GM23338 (cell line): ENCODE measurements around the gene RTL10. TPM values are rescaled to one million over a fixed set of nuclear protein-coding genes. Genes with fewer than 3 reads are reported as not detected.

Source experiments
- ATAC-seq: fragments of 200-7000 bp; cut with Tn5 transposase; 3 replicates; pipeline ENCODE4 v1.9.1; 2020
- DNase-seq: peaks from one replicate; pipeline ENCODE4 v3.0.0-alpha.2; 2015; ENCODE audit warnings: low spot score
- H2AFZ ChIP-seq: fragments of 200-600 bp; sonication (generic); 2 replicates; pipeline ENCODE4 v1.8.0; 2016; ENCODE audit warnings: antibody characterized with exemption, mild to moderate bottlenecking, moderate library complexity
- H3F3A ChIP-seq: fragments of 200-600 bp; sonication (generic); replicated peaks from 2 replicates; pipeline ENCODE4 v1.8.0; 2017; ENCODE audit warnings: antibody characterized with exemption, mixed run types, low read depth
- H3K27ac ChIP-seq: fragments of 200-600 bp; sonication (generic); 2 replicates; pipeline ENCODE4 v1.6.1; 2016; ENCODE audit warnings: low read depth
- H3K27me3 ChIP-seq: fragments of 200-600 bp; sonication (generic); 2 replicates; pipeline ENCODE4 v1.8.0; 2016; ENCODE audit warnings: mild to moderate bottlenecking, mixed run types, moderate library complexity; ENCODE audit not compliant: insufficient read depth
- H3K36me3 ChIP-seq: fragments of 200-600 bp; sonication (generic); 2 replicates; pipeline ENCODE4 v1.8.0; 2016; ENCODE audit warnings: mild to moderate bottlenecking; ENCODE audit not compliant: insufficient read depth
- H3K4me1 ChIP-seq: fragments of 200-600 bp; sonication (generic); 2 replicates; pipeline ENCODE4 v1.8.0; 2016; ENCODE audit warnings: mild to moderate bottlenecking, moderate library complexity; ENCODE audit not compliant: insufficient read depth
- H3K4me2 ChIP-seq: fragments of 200-600 bp; sonication (generic); 2 replicates; pipeline ENCODE4 v1.7.1; 2017; ENCODE audit warnings: mixed run types
- H3K4me3 ChIP-seq: fragments of 200-600 bp; sonication (generic); 2 replicates; pipeline ENCODE4 v1.6.1; 2016; ENCODE audit warnings: mixed run types
- H3K79me2 ChIP-seq: fragments of 200-600 bp; sonication (generic); replicated peaks from 2 replicates; pipeline ENCODE4 v1.8.0; 2017; ENCODE audit warnings: mild to moderate bottlenecking; ENCODE audit not compliant: insufficient read depth
- H3K9me2 ChIP-seq: fragments of 200-600 bp; sonication (generic); 2 replicates; pipeline ENCODE4 v1.8.0; 2017; ENCODE audit not compliant: insufficient read depth
- H4K20me1 ChIP-seq: fragments of 200-600 bp; sonication (generic); replicated peaks from 2 replicates; pipeline ENCODE4 v1.8.0; 2017; ENCODE audit warnings: mild to moderate bottlenecking; ENCODE audit not compliant: insufficient read depth
- H3K27ac Mint-ChIP-seq: 2 replicates; pipeline ENCODE4 v1.8.0; 2020; ENCODE audit warnings: inconsistent platforms, mild to moderate bottlenecking, moderate library complexity, mixed read lengths
- H3K27me3 Mint-ChIP-seq: 3 replicates; pipeline ENCODE4 v1.8.0; 2022; ENCODE audit warnings: low read depth, mild to moderate bottlenecking, moderate library complexity, mixed read lengths, inconsistent platforms; ENCODE audit not compliant: insufficient read depth, poor library complexity
- H3K36me3 Mint-ChIP-seq: 3 replicates; pipeline ENCODE4 v1.8.0; 2021; ENCODE audit warnings: low read depth, mild to moderate bottlenecking, inconsistent platforms, moderate library complexity, mixed read lengths
- H3K4me1 Mint-ChIP-seq: 3 replicates; pipeline ENCODE4 v1.8.0; 2020; ENCODE audit warnings: mild to moderate bottlenecking, inconsistent platforms, mixed read lengths
- H3K4me3 Mint-ChIP-seq: 3 replicates; pipeline ENCODE4 v1.8.0; 2021; ENCODE audit warnings: moderate library complexity, mild to moderate bottlenecking, inconsistent platforms, mixed read lengths
- H3K9me3 Mint-ChIP-seq: 3 replicates; pipeline ENCODE4 v1.8.0; 2020; ENCODE audit warnings: moderate library complexity, mild to moderate bottlenecking, inconsistent platforms, mixed read lengths
- CREB1 ChIP-seq: fragments of 250-450 bp; sonication (Bioruptor Pico); IDR thresholded peaks from 2 replicates; pipeline ENCODE4 v1.5.0; 2020; ENCODE audit warnings: low read depth, mild to moderate bottlenecking, moderate library complexity
- CTCF ChIP-seq, 2 experiments: fragments of 200-600 bp in 1 of 2; sonication (generic) in 1 of 2; conservative IDR thresholded peaks; 2 replicates each; pipeline versions ENCODE4 v1.5.1 to v1.6.1; 2016 to 2017; ENCODE audit warnings: antibody characterized with exemption in 2 of 2, low read depth in 2 of 2, mild to moderate bottlenecking in 2 of 2, moderate library complexity in 1 of 2
- ETS1 ChIP-seq: IDR thresholded peaks from 2 replicates; pipeline ENCODE4 v1.6.1; 2016; ENCODE audit warnings: antibody characterized with exemption
- EZH2 ChIP-seq: fragments of 200-600 bp; sonication (generic); IDR thresholded peaks from one replicate; pipeline ENCODE4 v1.8.0; 2017; ENCODE audit warnings: antibody characterized with exemption, mild to moderate bottlenecking, low read depth; ENCODE audit not compliant: unreplicated experiment
- EZH2phosphoT487 ChIP-seq: fragments of 200-600 bp; sonication (generic); IDR thresholded peaks from one replicate; pipeline ENCODE4 v1.8.1; 2018; ENCODE audit warnings: antibody characterized with exemption; ENCODE audit not compliant: unreplicated experiment
- JUNB ChIP-seq: IDR thresholded peaks from one replicate; pipeline ENCODE4 v1.6.1; 2016; ENCODE audit warnings: antibody characterized with exemption; ENCODE audit not compliant: unreplicated experiment
- NANOG ChIP-seq: IDR thresholded peaks from 2 replicates; pipeline ENCODE4 v1.6.1; 2016; ENCODE audit warnings: antibody characterized with exemption, borderline replicate concordance
- POLR2AphosphoS5 ChIP-seq: IDR thresholded peaks from 2 replicates; pipeline ENCODE4 v1.6.1; 2016; ENCODE audit warnings: antibody characterized with exemption, low read depth
- REST ChIP-seq: IDR thresholded peaks from one replicate; pipeline ENCODE4 v1.6.1; 2018; ENCODE audit warnings: antibody characterized with exemption; ENCODE audit not compliant: unreplicated experiment
- STAT1 ChIP-seq: IDR thresholded peaks from one replicate; pipeline ENCODE4 v1.6.1; 2016; ENCODE audit warnings: antibody characterized with exemption; ENCODE audit not compliant: unreplicated experiment
- ZNF114 ChIP-seq: fragments of 250-450 bp; sonication (Bioruptor Pico); IDR thresholded peaks from 2 replicates; pipeline ENCODE4 v1.5.0; 2020; ENCODE audit warnings: mild to moderate bottlenecking, moderate library complexity
- ZNF331 ChIP-seq: fragments of 250-450 bp; sonication (Bioruptor Pico); IDR thresholded peaks from 2 replicates; pipeline ENCODE4 v1.5.0; 2020; ENCODE audit warnings: low read depth, mild to moderate bottlenecking, moderate library complexity
- ZNF462 ChIP-seq: fragments of 250-450 bp; sonication (Bioruptor Pico); IDR thresholded peaks from 2 replicates; pipeline ENCODE4 v1.5.0; 2020; ENCODE audit warnings: mild to moderate bottlenecking, moderate library complexity
- polyA plus RNA-seq: library from polyadenylated mRNA; unstranded; fragments of >200 nt; fragmentation: Nextera tagmentation; extraction: Ambion mirVana; gene quantifications from 2 replicates; pipeline ENCODE4 v1.2.1, GENCODE V29; 2016
- total RNA-seq: library from RNA; depleted of rRNA; stranded (reverse); fragments of >200 nt; shearing (Covaris generic); gene quantifications from 2 replicates; pipeline ENCODE4 v1.2.3, GENCODE V29; 2014

RTL10 gene
- total and polyA plus RNA-seq, 2 experiments from 2014 or later = 9.4 to 17.4 TPM

- Histone ChIP-seq H3F3A (no peaks in the 10 kb centered on the region), H4K20me1 (no peaks in the 10 kb centered on the region; the same call in 1 of the 2 replicates), H3K9me2 (no peaks in the 10 kb centered on the region), H2AFZ (no peak overlapping the region), H3K36me3 (no peaks in the 10 kb centered on the region), H3K79me2 (no peaks in the 10 kb centered on the region), H3K4me1 (no peaks in the 10 kb centered on the region), H3K4me2 (no peak overlapping the region), H3K27me3 (no peaks in the 10 kb centered on the region), H3K4me3 (no peak overlapping the region), H3K27ac (no peak overlapping the region)
- Mint-ChIP-seq H3K9me3 (no peaks in the 10 kb centered on the region), H3K36me3 (no peaks in the 10 kb centered on the region), H3K4me1 (no peaks in the 10 kb centered on the region), H3K4me3 (no peak overlapping the region), H3K27ac (no peak overlapping the region), H3K27me3 (peaks cover 8% of the 10 kb centered on the region)
- DNase-seq (no peak), ATAC-seq (no peak)
- TF ChIP-seq POLR2AphosphoS5 = no peak
- no peak for TF ChIP-seq CREB1 (CRISPR knock-in tag)
- no peak for TF ChIP-seq ZNF331
- no peak for TF ChIP-seq EZH2
- no peak for TF ChIP-seq EZH2phosphoT487
- TF ChIP-seq REST = no peak
- no peak for TF ChIP-seq STAT1
- TF ChIP-seq CTCF (conservative IDR thresholded peaks at IDR 0.05; ENCODE audit: low read depth in 2 of 2) = no peak
- no peak for TF ChIP-seq ETS1
- TF ChIP-seq ZNF462 (CRISPR knock-in tag) = no peak
- TF ChIP-seq ZNF114 (CRISPR knock-in tag) = no peak
- no peak for TF ChIP-seq NANOG
- TF ChIP-seq JUNB = no peak
Observed at GRCh38 chr22:19815093-19815822, 39.4 kb downstream of the RTL10 start.
